Stimulated activated CD4-positive, alpha-beta T cell treated with anti-CD3 and anti-CD28 coated beads, Interleukin-1b, Interleukin-23, amount 100 ng/mL, for 48 hours (primary cell): Measurements from ENCODE around the gene CEND1.

ENCODE experiments used
- DNase-seq: peaks from one replicate; pipeline ENCODE4 v3.0.0-alpha.2; 2020

CEND1 gene

GRCh38 chr11:811446-812245, 21.8 kb upstream of the CEND1 start:
- no peak for DNase-seq

GRCh38 chr11:810040-810567, 20.2 kb upstream of the CEND1 start:
- no peak for DNase-seq

DNA sequence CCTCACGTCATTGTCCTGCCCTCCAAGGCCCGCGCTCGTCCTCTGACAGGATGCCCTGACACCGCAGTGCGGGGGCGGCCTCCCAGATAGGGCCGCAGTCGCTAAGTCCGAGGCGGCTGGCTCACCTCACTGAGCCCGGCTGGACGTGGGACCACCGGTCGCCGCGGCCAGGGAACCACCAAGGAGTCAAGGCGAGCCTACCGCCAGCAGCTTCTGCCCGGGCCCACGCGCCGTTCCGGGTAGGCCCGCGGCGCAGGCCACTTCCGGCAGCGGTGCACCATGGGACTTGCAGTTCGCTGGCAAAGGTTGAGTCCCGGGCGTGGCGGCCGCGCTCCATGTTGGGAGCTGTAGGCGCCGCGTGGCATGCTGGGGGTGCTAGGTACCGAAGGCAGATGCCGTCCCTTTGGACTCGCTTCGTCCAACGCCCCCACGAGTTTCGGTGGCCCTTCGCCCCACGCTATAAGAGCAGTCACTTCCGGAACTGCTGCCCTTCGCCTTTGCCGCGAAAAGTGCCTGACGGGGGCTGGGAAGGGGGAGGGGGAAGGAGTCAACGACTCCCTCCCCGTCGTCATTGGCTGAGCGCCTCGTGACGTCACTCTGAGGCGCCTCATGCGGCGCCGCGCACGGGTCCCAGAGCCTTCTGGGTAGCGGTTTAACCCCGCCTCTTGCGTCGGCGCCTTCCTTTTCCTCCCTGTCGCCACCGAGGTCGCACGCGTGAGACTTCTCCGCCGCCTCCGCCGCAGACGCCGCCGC, 19.6 kb upstream of the CEND1 start, which contains the start of gene RPLP2:
RPLP2 (plus strand) TSS at position 681 of the 753 bp plus-strand sequence. CDS start 268 bp downstream, outside the sequence.
- peak; percentile 97 for DNase-seq

DNA sequence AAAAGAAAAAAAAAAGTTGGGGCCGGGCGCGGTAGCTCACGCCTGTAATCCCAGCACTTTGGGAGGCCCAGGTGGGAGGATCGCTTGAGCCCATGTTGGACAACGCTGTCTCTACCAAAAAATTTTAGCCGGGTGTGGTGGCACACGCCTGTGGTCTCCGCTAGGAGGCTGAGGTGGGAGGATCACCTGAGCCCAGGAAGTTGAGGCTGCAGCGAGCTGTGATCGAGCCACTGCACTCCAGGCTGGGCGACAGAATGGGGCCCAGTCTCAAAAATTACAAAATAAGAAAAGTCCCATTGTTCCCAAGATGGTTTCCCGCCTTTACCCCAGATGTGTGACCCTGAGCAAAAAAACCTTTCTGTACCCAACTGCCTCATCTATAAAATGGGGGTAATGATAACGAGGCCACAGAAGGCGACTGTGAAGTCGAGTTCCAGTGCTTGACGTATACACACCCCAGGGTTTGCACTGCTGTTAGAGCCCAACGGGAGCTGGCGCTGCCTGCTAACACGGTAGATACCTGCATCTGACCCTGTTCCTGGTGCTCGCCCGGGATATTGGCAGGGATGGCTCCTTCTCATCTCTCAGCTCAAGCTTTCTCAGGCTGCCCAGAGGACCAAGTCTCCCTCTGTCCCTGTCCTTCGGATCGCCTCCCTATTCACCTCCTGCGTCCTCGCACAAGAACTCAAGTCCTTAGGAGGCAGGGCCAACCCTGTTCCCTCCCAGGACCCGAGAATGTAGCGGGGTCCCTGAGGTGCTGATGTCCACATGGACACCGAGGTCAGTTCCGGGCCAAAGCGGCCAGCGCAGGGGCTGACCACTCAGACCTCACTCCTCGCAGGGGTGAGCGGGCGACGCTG, 18.8 kb upstream of the CEND1 start:
- DNase-seq = no peak

DNA sequence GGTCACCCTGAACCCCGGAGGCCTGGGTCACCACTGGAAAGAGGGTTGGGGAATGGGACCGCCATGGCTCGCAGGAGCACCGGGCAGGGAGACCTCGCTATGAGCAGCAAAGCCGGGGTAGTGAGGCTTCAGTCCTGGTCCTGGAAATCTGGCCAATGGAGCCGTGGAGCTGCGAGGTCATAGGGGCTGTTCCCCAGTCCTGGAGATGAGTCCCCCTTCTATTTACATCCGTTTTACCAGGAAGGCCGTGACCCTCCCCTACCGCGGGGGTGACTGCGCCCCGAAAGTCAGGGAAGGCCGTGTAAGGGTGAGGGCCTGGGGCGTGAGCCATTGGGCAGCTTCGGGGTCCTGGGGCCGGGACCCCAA, 14.7 kb upstream of the CEND1 start:
- DNase-seq = no peak

GRCh38 chr11:803770-804598, 14.1 kb upstream of the CEND1 start:
- DNase-seq = no peak

DNA sequence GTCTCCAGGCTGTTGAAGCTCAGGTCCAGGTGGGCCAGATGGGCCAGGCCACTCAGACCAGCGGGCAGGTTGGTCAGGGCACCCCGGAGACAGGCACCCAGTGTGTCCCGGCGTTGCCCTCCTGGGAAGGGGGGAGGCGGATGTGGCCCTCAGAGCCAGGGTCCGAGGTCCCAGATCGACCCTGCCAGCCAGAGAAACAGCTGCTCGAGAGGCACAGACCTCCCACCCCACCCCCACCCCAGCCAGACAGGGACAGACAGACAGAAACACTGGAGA, 13.5 kb upstream of the CEND1 start:
- no peak for DNase-seq

GRCh38 chr11:802693-803466, 13.0 kb upstream of the CEND1 start:
- no peak for DNase-seq

- no peak for DNase-seq
These were observed 12.2 kb upstream of the CEND1 start for GRCh38 chr11:802018-802617.

DNA sequence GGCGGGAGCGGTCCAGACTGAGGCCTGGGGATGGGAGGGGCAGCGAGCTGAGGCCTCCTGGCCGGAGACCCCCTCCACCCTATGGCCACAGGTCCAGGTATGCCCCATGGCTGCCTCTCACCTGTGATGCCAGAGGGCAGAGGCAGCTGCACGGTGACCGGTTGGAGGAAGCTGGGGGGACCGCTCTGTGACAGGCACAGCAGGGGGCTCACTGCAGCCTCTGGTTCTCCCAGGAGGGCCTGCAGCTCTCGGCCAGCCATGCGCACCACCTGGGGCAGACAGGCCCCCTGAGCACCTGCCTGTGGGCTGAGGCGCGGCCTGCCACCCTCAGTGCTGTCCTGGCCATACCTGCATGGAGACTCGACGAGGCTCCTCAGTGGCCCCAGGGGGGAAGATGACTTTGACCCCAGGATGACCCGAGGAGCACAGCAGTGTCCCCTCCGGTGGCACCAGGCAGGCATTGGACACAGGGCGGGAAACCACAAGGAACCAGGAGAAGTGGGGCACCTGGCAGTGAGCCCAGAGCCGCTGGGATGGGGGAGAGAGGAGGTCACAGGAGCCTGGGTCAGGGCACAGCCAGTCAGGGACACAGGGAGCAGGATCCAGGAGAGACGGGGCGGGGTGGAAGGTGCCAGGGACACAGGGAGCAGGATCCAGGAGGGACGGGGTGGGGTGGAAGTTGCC, 11.3 kb upstream of the CEND1 start:
- DNase-seq = no peak

GRCh38 chr11:800473-800872, 10.6 kb upstream of the CEND1 start:
- no peak for DNase-seq

GRCh38 chr11:799641-800316, 9.9 kb upstream of the CEND1 start:
- no peak for DNase-seq

- DNase-seq = peak; percentile 81
These were observed 8.3 kb upstream of the CEND1 start, which contains the start of gene SLC25A22 for GRCh38 chr11:798093-798713. SLC25A22 (minus strand) TSS chr11:798281; CDS start chr11:795006, 3,275 bp downstream.

- peak; percentile 84 for DNase-seq
These were observed 7.6 kb upstream of the CEND1 start for GRCh38 chr11:797296-798092.

DNA sequence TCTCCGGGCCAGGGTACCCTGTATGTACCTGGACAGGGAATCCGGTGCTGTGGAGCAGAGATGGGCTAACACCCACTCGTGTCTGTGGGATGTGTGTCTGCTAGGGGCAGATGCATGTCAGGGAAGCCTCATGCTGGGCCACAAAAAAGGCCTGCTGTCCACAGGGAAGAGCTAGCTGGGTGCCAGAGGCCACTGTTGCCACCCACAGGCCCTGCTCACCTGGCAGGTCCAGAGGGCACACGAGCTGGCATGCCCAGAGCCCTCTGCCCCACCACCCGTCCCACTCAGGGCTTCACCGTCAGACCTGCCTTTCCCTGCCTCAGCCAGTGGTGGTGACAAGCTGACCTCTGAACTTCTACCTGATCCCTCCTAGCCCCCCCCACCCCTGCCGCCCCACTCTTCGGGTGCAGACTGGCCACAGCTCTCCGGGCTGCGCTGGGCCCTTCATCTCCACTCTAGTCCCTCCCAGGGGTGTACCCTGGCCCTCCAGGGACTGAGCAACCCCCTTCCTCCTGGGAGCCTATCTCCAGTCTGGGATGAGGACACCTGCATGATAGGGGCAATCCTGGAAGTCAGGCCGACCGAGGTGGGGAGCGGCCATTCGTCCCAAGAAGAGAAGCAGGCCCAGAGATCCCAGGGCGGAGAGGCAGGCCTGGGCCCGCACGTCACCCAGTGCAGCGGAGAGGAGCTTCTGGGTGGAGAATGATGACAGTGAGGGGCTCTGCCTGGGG, 6.8 kb upstream of the CEND1 start:
- no peak for DNase-seq

DNA sequence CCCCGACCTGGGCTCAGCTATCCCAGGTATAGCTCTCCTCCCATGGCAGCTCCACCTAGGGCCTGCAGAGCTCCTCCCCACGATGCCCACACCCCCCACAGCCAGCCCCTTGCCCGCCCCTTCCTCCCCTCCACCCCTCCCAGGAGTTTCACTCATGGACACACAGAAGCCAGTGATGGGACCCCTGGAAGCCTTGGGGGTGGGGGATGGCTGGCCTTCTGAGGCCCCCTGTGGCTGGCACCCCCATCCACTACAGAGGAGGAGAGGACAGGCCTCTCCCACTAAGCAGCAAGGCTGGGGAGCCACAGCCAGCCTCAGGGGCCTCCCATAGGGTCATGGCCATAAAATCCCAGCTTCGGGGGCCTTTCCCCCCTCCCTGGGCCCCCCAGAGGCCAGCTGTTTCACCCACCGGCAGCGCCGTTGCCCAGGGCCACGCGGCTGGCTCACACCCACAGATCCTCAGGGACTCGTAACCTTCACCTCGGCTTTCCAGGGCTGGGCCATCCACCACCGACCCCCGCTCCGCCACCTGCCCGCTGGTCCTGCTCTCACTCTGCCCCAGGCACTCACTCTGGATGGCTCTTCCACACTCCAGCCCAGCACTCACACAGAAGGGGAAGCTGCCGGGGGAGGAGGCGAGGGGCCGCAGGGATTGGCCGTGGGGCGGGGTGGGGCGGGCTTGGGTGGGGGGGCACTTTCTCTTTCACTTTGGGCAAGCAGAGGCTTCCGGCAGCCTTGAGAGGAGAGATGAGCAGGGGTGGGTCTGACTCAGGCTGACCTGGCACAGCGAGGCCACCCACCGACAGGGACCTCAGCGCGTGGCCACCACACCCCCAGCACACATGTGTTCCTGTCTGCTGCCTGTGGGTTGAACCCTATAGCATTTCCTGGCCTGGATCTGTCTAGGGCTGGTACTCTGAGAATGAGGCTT, 6.0 kb upstream of the CEND1 start:
- peak; percentile 92 for DNase-seq
